Measurements from ENCODE around the gene TRAIP.
"Not testable (repeated sequence)": the region's sequence is repeated elsewhere in the genome, so short reads cannot be mapped to it uniquely, and the experiment has no call there.

The TRAIP gene, protein sequence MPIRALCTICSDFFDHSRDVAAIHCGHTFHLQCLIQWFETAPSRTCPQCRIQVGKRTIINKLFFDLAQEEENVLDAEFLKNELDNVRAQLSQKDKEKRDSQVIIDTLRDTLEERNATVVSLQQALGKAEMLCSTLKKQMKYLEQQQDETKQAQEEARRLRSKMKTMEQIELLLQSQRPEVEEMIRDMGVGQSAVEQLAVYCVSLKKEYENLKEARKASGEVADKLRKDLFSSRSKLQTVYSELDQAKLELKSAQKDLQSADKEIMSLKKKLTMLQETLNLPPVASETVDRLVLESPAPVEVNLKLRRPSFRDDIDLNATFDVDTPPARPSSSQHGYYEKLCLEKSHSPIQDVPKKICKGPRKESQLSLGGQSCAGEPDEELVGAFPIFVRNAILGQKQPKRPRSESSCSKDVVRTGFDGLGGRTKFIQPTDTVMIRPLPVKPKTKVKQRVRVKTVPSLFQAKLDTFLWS

DNA sequence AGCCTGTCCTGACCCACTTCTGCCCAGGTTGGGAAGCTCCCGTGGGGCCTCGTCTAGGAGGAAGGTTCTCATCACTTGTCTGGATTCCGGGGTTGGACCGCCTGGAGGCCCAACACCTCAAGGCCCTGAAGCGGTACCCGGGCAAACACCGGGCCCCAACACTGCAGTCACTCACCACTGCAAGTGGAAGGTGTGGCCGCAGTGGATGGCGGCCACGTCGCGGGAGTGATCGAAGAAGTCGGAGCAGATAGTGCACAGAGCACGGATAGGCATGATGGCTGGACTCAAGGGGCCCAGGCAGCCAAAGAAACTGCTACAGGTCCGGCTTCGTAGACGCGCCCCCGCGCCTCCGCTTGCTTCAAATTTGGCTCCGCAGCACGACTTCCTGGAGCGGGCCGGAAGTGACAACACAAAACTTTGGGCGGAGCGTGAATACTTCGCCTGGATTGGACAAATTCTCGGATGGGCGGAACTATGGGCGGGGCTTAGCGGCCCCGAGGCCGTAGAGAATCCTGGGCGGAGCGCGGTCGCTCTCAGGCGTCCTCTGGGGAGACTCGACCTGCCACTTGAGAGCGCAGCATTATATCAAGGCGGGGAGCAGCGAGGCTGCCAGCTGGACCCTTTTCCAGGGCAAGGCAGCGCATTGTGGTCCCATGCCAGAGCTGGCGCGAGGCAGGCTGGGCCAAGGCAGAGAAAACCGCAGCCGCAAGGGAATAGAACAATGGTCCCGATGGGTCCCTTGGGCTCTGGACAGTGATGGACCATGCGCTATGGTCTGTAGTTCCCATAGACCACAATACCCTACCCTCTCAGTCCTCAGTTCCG, at the start of gene TRAIP:
TRAIP (minus strand) TSS at position 384 of the 825 bp plus-strand sequence; CDS start at position 273, 111 bp downstream.
- TF ChIP-seq, protein P1, sequence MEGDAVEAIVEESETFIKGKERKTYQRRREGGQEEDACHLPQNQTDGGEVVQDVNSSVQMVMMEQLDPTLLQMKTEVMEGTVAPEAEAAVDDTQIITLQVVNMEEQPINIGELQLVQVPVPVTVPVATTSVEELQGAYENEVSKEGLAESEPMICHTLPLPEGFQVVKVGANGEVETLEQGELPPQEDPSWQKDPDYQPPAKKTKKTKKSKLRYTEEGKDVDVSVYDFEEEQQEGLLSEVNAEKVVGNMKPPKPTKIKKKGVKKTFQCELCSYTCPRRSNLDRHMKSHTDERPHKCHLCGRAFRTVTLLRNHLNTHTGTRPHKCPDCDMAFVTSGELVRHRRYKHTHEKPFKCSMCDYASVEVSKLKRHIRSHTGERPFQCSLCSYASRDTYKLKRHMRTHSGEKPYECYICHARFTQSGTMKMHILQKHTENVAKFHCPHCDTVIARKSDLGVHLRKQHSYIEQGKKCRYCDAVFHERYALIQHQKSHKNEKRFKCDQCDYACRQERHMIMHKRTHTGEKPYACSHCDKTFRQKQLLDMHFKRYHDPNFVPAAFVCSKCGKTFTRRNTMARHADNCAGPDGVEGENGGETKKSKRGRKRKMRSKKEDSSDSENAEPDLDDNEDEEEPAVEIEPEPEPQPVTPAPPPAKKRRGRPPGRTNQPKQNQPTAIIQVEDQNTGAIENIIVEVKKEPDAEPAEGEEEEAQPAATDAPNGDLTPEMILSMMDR (IDR thresholded peaks at IDR 0.05; ENCODE audit: control extremely low read depth, extremely low read depth, low read depth, missing control alignments): no peak
- peak; percentile 100 for DNase-seq (ENCODE audit: extremely low spot score)
- CTCF ChIA-PET: interaction anchor here (0.8 to 7.1 kb wide), 7 partner anchors 11 to 54 kb away, joined by 3 to 34 read pairs (median 4); partner anchors contain the start of gene INKA1
- POLR2A ChIA-PET: no interaction called here

DNA sequence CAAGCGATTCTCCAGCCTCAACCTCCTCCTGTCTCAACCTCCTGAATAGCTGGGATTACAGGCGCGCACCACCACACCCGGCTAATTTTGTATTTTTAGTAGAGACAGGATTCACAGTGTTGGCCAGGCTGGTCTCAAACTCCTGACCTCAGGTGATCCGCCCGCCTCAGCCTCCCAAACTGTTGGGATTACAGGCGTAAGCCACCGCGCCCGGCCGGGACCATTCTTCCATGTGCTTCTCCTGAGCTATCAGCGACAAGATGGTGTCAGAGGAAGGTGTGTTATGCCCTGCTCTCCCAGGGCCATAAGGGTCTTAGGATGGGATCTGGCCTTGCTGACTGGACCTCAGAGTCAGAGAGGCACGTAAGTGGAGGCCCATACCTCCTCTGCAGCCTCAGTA, 48.1 kb upstream of the TRAIP start:
- CTCF ChIA-PET; DNase-seq (ENCODE audit: extremely low spot score); POLR2A ChIA-PET: not testable (repeated sequence)

DNA sequence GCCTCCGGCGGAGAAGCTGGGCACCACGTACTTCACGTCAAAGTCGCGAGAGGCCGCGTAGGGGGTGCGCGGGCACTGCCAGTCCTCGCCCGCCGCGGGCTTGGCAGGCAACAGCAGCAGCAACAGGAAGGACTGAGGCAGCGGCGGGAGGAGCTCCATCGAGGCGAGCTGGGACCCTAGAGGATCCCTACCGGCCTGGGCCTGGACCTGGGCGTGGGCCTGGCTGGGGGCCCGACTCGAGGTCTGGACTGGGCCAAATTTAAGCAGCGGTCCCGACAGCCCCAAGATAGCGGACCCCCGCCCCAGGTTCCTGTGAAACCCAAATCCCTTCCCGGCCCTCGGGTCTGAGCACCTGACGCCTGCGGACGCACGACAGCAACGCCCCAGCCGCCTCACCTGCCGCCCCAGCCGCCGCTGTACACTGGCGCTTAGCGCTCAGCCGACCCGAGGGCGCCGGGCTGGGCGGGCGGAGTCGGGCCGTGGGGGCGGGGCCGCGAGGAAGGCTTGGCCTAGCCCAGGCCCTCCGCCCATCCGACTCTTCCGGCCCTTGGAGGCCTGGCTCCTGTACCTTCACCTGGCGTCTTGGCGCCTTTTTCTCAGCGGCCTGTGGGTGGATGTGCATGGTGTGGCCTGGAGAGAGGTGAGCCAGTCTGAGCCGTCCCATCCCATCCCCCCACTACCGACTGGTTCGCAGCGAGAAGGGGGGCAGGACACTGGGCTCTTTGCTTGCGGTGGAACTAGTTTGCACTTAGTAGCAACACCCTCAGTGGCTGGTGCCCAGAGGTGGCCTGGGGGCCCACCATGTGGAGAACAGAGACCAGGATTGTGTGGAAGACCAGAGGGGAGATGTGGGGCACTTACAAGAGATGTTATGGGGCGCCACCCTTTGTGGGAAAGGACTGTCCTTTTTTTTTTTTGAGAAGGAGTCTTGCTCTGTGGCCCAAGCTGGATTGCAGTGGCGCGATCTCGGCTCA, 47.4 kb upstream of the TRAIP start, which contains the start of gene MST1R:
MST1R (minus strand) TSS at position 423 of the 974 bp plus-strand sequence; CDS start at position 159, 264 bp downstream.
- DNase-seq (ENCODE audit: extremely low spot score): peak; percentile 92
- TF ChIP-seq, protein P1 (IDR thresholded peaks at IDR 0.05; ENCODE audit: control extremely low read depth, extremely low read depth, low read depth, missing control alignments): no peak
- ChIA-PET CTCF (no interaction called here), POLR2A (interaction anchor here (0.6 kb wide), 1 partner anchor 38 kb away, joined by 3 read pairs; no protein-coding TSS in a partner anchor)

DNA sequence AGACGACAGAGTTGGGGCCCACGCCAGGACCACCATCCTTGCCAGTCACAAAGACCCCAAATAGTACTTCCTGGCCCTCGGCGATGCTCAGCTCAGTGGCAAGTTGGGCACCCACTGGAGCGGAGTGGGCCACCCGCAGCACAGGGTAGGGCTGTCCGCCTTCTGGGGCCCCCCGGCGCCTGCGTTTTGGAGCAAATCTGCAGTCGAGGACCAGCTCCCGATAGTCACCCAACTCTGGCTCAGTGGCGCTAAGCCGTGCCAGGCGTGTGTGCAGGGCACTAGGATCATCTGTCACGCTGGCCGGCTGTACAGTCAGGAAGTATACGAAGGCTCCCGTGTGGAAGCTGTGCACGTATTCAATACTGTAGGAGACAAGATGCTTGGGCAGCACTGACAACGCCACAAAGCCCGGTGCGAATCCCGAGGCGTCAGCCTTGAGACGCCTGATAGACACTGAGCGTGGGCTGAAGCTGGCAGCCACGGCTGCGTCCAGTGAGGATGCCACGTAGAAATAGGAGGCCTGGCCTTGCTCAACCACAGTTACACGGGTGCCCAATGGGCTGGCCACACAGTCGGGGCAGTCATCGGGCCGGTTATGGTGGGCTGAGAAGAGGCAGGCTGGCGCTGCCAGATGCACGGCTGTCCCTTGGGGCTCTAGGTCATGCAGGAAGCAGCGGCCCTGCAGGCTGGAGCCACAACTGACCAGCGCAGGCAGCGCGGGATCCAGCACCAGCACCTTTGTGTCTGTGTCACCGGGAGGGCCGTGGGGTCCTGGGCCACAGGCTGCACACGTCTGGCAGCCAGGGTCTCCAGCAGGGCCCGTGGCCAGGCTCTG, 46.4 kb upstream of the TRAIP start:
- ChIA-PET POLR2A (interaction anchor here (0.6 kb wide), 1 partner anchor 39 kb away, joined by 3 read pairs; no protein-coding TSS in a partner anchor), CTCF (interaction anchor here (1.1 to 1.4 kb wide), 3 partner anchors 18 to 24 kb away, joined by 4 to 5 read pairs (median 4); no protein-coding TSS in a partner anchor)
- DNase-seq (ENCODE audit: extremely low spot score): no peak

DNA sequence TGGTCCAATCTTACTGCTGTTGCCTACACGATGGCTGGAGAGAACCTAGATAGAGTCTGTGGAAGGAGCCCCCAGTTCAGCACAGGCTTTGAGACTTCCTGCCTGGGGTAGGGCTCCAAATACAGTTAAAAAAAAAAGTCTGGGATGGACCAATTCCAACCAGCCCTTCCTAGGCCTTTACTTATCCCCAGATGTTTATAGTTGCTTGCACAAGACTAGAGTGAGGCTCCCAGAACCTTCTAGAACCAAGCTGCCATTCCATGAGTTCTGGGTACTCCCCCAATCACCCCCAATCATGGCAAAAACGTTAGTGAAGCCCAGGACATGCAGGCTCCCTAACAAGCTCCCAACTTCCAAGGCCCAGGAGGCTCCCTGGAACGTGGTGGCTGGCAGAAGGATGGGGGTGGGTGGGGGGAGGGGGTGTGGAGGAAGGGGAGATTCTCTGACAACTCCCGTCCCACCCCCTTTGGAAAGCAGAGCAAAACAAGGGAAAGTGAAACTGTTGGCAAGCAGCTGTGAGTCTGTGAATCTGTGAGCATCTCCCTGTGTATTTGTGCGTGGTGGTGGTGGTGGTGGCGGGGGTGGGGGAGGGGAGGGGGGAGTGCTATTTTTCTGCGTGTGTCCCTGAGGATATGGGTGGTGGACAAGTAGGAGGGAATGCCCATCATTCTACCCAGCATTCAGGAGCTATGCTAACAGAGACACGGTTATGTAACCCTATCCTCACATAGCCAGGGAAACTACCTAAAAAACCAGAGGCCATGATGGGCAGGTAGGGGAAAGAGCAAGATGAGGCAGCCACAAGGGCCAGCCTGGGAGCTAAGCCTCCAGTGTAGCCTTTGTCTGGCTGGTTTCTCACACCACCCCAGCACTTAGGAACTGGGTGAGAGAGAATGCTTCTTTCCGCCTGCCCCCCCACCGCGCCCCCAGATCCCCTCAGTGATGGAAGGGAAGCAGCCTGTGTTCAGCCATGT, 45.3 kb upstream of the TRAIP start:
- TF ChIP-seq, protein P1 (IDR thresholded peaks at IDR 0.05; ENCODE audit: control extremely low read depth, extremely low read depth, low read depth, missing control alignments): no peak
- CTCF ChIA-PET: interaction anchor here (1.1 to 2.1 kb wide), 8 partner anchors 14 to 99 kb away, joined by 4 to 10 read pairs (median 4); partner anchors contain the start of gene INKA1
- no peak for DNase-seq (ENCODE audit: extremely low spot score)
- POLR2A ChIA-PET: no interaction called here

More for the DNA sequence above, 46.4 kb upstream of the TRAIP start:
- TF ChIP-seq, protein P1 (IDR thresholded peaks at IDR 0.05; ENCODE audit: control extremely low read depth, extremely low read depth, low read depth, missing control alignments): no peak

Data from GM10248 (cell line).